Mesenchymal stem cell (in vitro differentiated cells and primary cell): ENCODE data around the gene ATP6V0A1.

Experiments
- DNase-seq: peaks from one replicate; pipeline ENCODE4 v3.0.0-alpha.2; 2013
- H2AFZ ChIP-seq: one replicate; pipeline ENCODE4 v1.6.1; 2013; ENCODE audit warnings: low read depth, mild to moderate bottlenecking, control low read depth, inconsistent platforms, low read length, moderate library complexity
- H2AK5ac ChIP-seq: 2 replicates; pipeline ENCODE4 v1.6.1; 2013; ENCODE audit warnings: low read length, moderate library complexity, mild to moderate bottlenecking, inconsistent platforms; ENCODE audit not compliant: severe bottlenecking
- H2BK120ac ChIP-seq: one replicate; pipeline ENCODE4 v1.6.1; 2013; ENCODE audit warnings: low read depth, mild to moderate bottlenecking, inconsistent platforms, low read length, moderate library complexity
- H2BK12ac ChIP-seq, 2 experiments: one replicate each; pipeline ENCODE4 v1.6.1; 2013; ENCODE audit warnings: inconsistent platforms in 2 of 2, low read length in 2 of 2, mild to moderate bottlenecking in 2 of 2, moderate library complexity in 2 of 2, control low read depth in 1 of 2
- H2BK15ac ChIP-seq: one replicate; pipeline ENCODE4 v1.6.1; 2013; ENCODE audit warnings: mild to moderate bottlenecking, low read depth, inconsistent platforms; ENCODE audit not compliant: poor library complexity, severe bottlenecking
- H2BK5ac ChIP-seq: 2 replicates; pipeline ENCODE4 v1.6.1; 2013; ENCODE audit warnings: low read depth, mild to moderate bottlenecking, low read length, control low read depth, inconsistent platforms; ENCODE audit not compliant: poor library complexity, severe bottlenecking
- H3K14ac ChIP-seq, 2 experiments: one replicate each; pipeline ENCODE4 v1.6.1; 2013; ENCODE audit warnings: inconsistent platforms in 2 of 2, low read length in 2 of 2, control low read depth in 1 of 2, mild to moderate bottlenecking in 1 of 2, moderate library complexity in 1 of 2
- H3K18ac ChIP-seq, 2 experiments: one replicate each; pipeline ENCODE4 v1.6.1; 2013; ENCODE audit warnings: inconsistent platforms in 2 of 2, low read length in 2 of 2, control low read depth in 1 of 2, low read depth in 1 of 2, mild to moderate bottlenecking in 1 of 2
- H3K23ac ChIP-seq, 2 experiments: one replicate each; pipeline ENCODE4 v1.6.1; 2013; ENCODE audit warnings: inconsistent platforms in 2 of 2, low read length in 2 of 2, mild to moderate bottlenecking in 2 of 2, moderate library complexity in 2 of 2, control low read depth in 1 of 2
- H3K27ac ChIP-seq: 2 replicates; pipeline ENCODE4 v1.5.1; 2013; ENCODE audit warnings: mild to moderate bottlenecking, moderate library complexity, low read length, control low read depth, inconsistent platforms; ENCODE audit not compliant: poor library complexity, severe bottlenecking
- H3K27me3 ChIP-seq, 2 experiments: 2 replicates each; pipeline versions ENCODE4 v1.6.1 to v1.7.0; 2013; ENCODE audit warnings: low read length in 2 of 2, mild to moderate bottlenecking in 2 of 2, moderate library complexity in 2 of 2, control low read depth in 1 of 2, inconsistent platforms in 1 of 2; ENCODE audit not compliant: control insufficient read depth in 1 of 2, insufficient read depth in 1 of 2
- H3K36me3 ChIP-seq, 2 experiments: 2 replicates each; pipeline versions ENCODE4 v1.6.1 to v1.7.0; 2013; ENCODE audit warnings: low read length in 2 of 2, control low read depth in 1 of 2, inconsistent platforms in 1 of 2, low read depth in 1 of 2, mild to moderate bottlenecking in 1 of 2; ENCODE audit not compliant: insufficient read depth in 2 of 2, control insufficient read depth in 1 of 2
- H3K4ac ChIP-seq, 2 experiments: one replicate each; pipeline ENCODE4 v1.6.1; 2013; ENCODE audit warnings: inconsistent platforms in 2 of 2, low read length in 2 of 2, mild to moderate bottlenecking in 2 of 2, moderate library complexity in 2 of 2, control low read depth in 1 of 2, low read depth in 1 of 2
- H3K4me1 ChIP-seq: 2 replicates; pipeline ENCODE4 v1.6.1; 2013; ENCODE audit warnings: low read depth, low read length, control low read depth; ENCODE audit not compliant: control insufficient read depth, insufficient read depth
- H3K4me2 ChIP-seq: 2 replicates; pipeline ENCODE4 v1.6.1; 2013; ENCODE audit warnings: low read length, mild to moderate bottlenecking, inconsistent platforms; ENCODE audit not compliant: poor library complexity, severe bottlenecking
- H3K4me3 ChIP-seq, 2 experiments: 2 replicates each; pipeline versions ENCODE4 v1.5.1 to v1.7.0; 2013; ENCODE audit warnings: low read length in 2 of 2, mild to moderate bottlenecking in 2 of 2, control low read depth in 1 of 2, low read depth in 1 of 2; ENCODE audit not compliant: insufficient read depth in 1 of 2
- H3K79me1 ChIP-seq: replicated peaks from 2 replicates; pipeline ENCODE4 v1.6.1; 2013; ENCODE audit warnings: mild to moderate bottlenecking, control low read depth, low read length, inconsistent platforms; ENCODE audit not compliant: poor library complexity, severe bottlenecking
- H3K9ac ChIP-seq: 2 replicates; pipeline ENCODE4 v1.7.0; 2013; ENCODE audit warnings: mild to moderate bottlenecking, low read length, moderate library complexity
- H3K9me3 ChIP-seq: 2 replicates; pipeline ENCODE4 v1.7.0; 2013; ENCODE audit warnings: mild to moderate bottlenecking, low read length; ENCODE audit not compliant: control insufficient read depth
- H4K8ac ChIP-seq: one replicate; pipeline ENCODE4 v1.6.1; 2013; ENCODE audit warnings: inconsistent platforms, mild to moderate bottlenecking, low read length, moderate library complexity
- H4K91ac ChIP-seq: one replicate; pipeline ENCODE4 v1.6.1; 2013; ENCODE audit warnings: mild to moderate bottlenecking, low read length, inconsistent platforms
- WGBS: methylation state at CpG from one replicate; pipeline ENCODE4 v1.1.7; 2013; ENCODE audit warnings: mixed read lengths; 5-methylcytosine and 5-hydroxymethylcytosine counted together

The ATP6V0A1 gene

DNA sequence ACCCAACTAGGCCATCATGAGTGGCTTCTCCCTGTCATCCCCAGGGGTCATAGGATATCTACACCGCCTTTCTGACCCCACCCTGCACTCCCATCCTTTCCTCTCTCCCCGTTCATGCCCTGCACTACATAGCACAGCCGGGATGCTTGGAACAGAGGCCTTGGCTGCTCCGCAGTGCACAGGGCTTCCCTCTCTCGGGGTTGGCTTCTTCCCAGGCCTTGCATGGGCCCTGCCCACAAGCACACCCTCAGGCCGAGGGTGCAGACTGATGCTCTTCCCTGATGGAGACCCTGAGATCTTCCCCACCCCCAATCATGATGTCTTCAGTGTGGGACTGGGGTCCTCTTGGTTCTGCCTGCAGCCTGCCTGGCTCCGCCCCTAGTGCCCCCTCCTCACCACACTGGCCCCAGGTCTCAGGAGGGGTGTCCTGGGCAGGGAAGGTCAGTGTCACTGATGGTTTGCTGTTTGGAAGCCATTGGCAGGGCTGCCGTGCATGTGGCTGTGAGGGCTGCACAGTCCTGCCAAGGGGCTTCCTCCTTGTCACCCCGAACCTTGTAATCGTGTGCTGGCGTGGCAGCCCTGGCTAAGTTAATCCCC is 63.1 kb downstream of the ATP6V0A1 start:
- H3K23ac ChIP-seq: peak overlapping the region in 1 of 2 experiments; percentile 53
- H3K4me1 ChIP-seq: peaks cover 48% of the 10 kb centered on the region
- H3K4me3 ChIP-seq: peak overlapping the region in 1 of 2 experiments; percentile 40
- H3K4me2 ChIP-seq: no peak overlapping the region
- peak overlapping the region; percentile 84 for H2AK5ac ChIP-seq
- peak overlapping the region; percentile 99 for H3K18ac ChIP-seq
- no peak overlapping the region for H2AFZ ChIP-seq
- peak overlapping the region; percentile 98 to 100 for H2BK12ac ChIP-seq
- H3K27me3 ChIP-seq: no peaks in the 10 kb centered on the region
- 94% methylated on average over 11 of the region's 11 CpGs for WGBS
- H3K9me3 ChIP-seq: no peaks in the 10 kb centered on the region
- peak overlapping the region; percentile 100 for H3K27ac ChIP-seq
- peak overlapping the region; percentile 97 for H2BK120ac ChIP-seq
- peak overlapping the region; percentile 16 for H4K8ac ChIP-seq
- H3K36me3 ChIP-seq: peaks cover 20 to 24% of the 10 kb centered on the region in 2 experiments
- H3K79me1 ChIP-seq: peaks cover 3% of the 10 kb centered on the region
- H4K91ac ChIP-seq: peak overlapping the region; percentile 62
- H3K9ac ChIP-seq: peak overlapping the region; percentile 85
- H3K14ac ChIP-seq: peak overlapping the region in 1 of 2 experiments; percentile 99
- H2BK5ac ChIP-seq: no peak overlapping the region
- peak overlapping the region; percentile 7 to 96 for H3K4ac ChIP-seq
- no peak for DNase-seq
- peak overlapping the region; percentile 39 for H2BK15ac ChIP-seq

DNA sequence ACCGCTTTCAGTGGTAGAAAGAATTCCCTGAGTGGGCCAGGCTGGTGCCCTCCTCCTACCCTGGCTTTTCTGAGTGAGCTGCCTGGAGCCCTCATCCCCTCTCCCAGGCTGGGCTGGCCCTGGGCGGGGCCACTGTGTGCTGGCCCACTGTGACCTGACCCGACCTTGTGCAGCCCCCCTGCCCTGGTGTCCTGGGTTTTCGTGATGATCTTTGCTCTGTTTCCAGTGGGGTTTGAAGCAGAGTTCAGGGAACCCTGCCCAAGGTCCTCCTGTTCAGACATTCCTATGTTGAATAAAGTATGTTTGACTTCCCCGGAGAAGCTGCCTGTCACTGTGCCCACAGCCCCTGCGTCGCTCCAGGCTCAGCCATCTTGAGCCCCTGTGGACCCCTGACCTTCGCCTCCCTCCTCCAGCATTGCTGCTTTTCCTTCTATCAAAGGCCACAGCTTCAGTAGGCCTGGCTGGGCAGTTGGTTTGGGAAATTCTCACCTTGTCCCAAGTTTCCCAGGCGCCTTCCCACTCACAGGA is 63.6 kb downstream of the ATP6V0A1 start:
- H3K9me3 ChIP-seq: no peaks in the 10 kb centered on the region
- H3K36me3 ChIP-seq: peaks cover 16 to 20% of the 10 kb centered on the region in 2 experiments
- H2AFZ ChIP-seq: no peak overlapping the region
- H3K27me3 ChIP-seq: no peaks in the 10 kb centered on the region
- H3K27ac ChIP-seq: peak overlapping the region; percentile 100
- no peak for DNase-seq
- H2BK15ac ChIP-seq: peak overlapping the region; percentile 88
- H2BK12ac ChIP-seq: peak overlapping the region; percentile 98 to 100
- H3K9ac ChIP-seq: peak overlapping the region; percentile 85
- no peak overlapping the region for H3K4me2 ChIP-seq
- H3K23ac ChIP-seq: no peak overlapping the region
- H4K8ac ChIP-seq: peak overlapping the region; percentile 27
- no peak overlapping the region for H2BK5ac ChIP-seq
- H3K79me1 ChIP-seq: peaks cover 3% of the 10 kb centered on the region
- peak overlapping the region; percentile 84 for H2AK5ac ChIP-seq
- peak overlapping the region; percentile 7 to 96 for H3K4ac ChIP-seq
- 90% methylated on average over 9 of the region's 9 CpGs for WGBS
- no peak overlapping the region for H3K4me3 ChIP-seq
- peaks cover 50% of the 10 kb centered on the region for H3K4me1 ChIP-seq
- no peak overlapping the region for H2BK120ac ChIP-seq
- H3K14ac ChIP-seq: peak overlapping the region in 1 of 2 experiments; percentile 13
- H4K91ac ChIP-seq: peak overlapping the region; percentile 62
- peak overlapping the region; percentile 17 to 99 for H3K18ac ChIP-seq

DNA sequence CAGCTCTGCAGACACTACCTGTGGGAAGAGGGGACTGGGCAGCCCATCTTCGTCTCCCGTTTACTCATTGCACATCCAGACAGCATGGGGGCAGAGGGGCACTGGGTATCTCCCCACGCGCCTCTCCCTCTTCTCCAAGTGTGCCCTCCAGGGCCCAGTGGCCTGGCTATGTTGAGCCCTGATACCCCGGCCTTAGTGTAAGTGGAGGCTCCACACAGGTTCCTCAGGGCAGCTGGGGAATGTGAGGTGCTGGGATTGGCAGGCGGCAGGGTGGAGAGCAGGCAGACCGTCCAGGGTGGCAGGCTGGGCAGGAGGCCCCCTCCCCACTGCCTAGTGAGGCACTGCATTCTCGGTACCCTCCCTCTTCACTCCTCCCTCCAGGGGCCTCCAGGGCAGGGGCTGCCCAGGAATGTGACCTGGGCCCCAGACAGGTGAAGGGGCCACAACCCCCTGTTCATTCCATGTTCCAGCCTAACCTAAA is 64.2 kb downstream of the ATP6V0A1 start:
- Histone ChIP-seq H3K4me3 (no peak overlapping the region), H2BK120ac (no peak overlapping the region), H2BK12ac (peak overlapping the region; percentile 64 to 79), H2BK15ac (peak overlapping the region; percentile 88), H3K9me3 (no peaks in the 10 kb centered on the region), H3K4ac (peak overlapping the region in 1 of 2 experiments; percentile 57), H3K23ac (no peak overlapping the region), H3K36me3 (peaks cover 16 to 20% of the 10 kb centered on the region in 2 experiments), H2BK5ac (no peak overlapping the region), H3K79me1 (peaks cover 3% of the 10 kb centered on the region), H3K27me3 (no peaks in the 10 kb centered on the region), H2AFZ (no peak overlapping the region), H3K4me1 (peaks cover 50% of the 10 kb centered on the region), H3K18ac (peak overlapping the region; percentile 23 to 79), H3K9ac (peak overlapping the region; percentile 85), H3K4me2 (no peak overlapping the region), H4K8ac (peak overlapping the region; percentile 54), H2AK5ac (peak overlapping the region; percentile 84), H3K14ac (peak overlapping the region in 1 of 2 experiments; percentile 23), H3K27ac (peak overlapping the region; percentile 100), H4K91ac (peak overlapping the region; percentile 10)
- no peak for DNase-seq
- 88% methylated on average over 8 of the region's 8 CpGs for WGBS

DNA sequence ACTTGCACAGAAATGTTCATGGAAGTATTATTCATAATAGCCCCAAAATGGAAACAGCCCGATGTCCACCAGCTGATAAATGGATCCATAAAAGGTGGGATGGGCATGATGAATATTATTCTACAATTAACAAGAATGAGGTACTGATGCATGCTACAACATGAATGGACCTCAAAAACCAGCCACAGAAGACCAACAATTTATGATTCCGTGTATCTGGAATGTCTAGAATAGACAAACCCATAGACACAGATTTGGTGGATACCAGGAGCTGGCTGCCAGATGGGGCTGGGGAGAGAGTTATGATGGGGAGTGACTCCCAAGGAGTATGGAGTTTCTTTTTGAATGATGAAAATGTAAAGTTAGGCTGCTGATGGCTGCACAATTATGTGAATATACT is 66.5 kb downstream of the ATP6V0A1 start:
- Histone ChIP-seq H4K91ac (no peak overlapping the region), H2AK5ac (no peak overlapping the region), H3K9ac (no peak overlapping the region), H4K8ac (no peak overlapping the region), H3K23ac (no peak overlapping the region), H3K14ac (no peak overlapping the region), H3K27me3 (no peaks in the 10 kb centered on the region), H3K27ac (no peak overlapping the region), H2AFZ (no peak overlapping the region), H2BK120ac (no peak overlapping the region), H3K4ac (no peak overlapping the region), H3K4me2 (no peak overlapping the region), H3K4me1 (peaks cover 31% of the 10 kb centered on the region), H3K36me3 (peaks cover 16 to 20% of the 10 kb centered on the region in 2 experiments), H2BK5ac (no peak overlapping the region), H3K18ac (no peak overlapping the region), H2BK12ac (no peak overlapping the region), H2BK15ac (no peak overlapping the region), H3K4me3 (no peak overlapping the region), H3K79me1 (peaks cover 3% of the 10 kb centered on the region), H3K9me3 (no peaks in the 10 kb centered on the region)
- DNase-seq: peak; percentile 45
- WGBS: 33% methylated on average over 1 of the region's 2 CpGs
